Thyroid gland (tissue), 4 donors: Measurements from ENCODE around the gene RANBP10. TPM values are rescaled to one million over a fixed set of nuclear protein-coding genes. Genes with fewer than 3 reads are reported as not detected.

Experiments
- DNase-seq, 2 donors: peaks; one replicate each; pipeline ENCODE4 v3.0.0-alpha.2; 2019
- H3K27ac ChIP-seq, 3 donors: fragments of 200-600 bp; sonication (generic); 1 replicate in 2 of 3; 2 replicates in 1 of 3; pipeline ENCODE4 v1.5.1; 2016 to 2019; ENCODE audit warnings: mild to moderate bottlenecking in 1 of 3, moderate library complexity in 1 of 3
- H3K27me3 ChIP-seq: fragments of 200-600 bp; sonication (generic); one replicate; pipeline ENCODE4 v1.5.1; 2019
- H3K36me3 ChIP-seq, 2 donors: fragments of 200-600 bp; sonication (generic); one replicate each; pipeline ENCODE4 v1.5.1; 2016 to 2019
- H3K4me1 ChIP-seq, 2 donors: fragments of 200-600 bp; sonication (generic); one replicate each; pipeline ENCODE4 v1.5.1; 2017 to 2019
- H3K4me3 ChIP-seq, 3 donors: fragments of 200-600 bp; sonication (generic); replicated peaks in 1 of 3; 1 replicate in 2 of 3; 2 replicates in 1 of 3; pipeline ENCODE4 v1.5.1; 2016; ENCODE audit warnings: mild to moderate bottlenecking in 1 of 3
- H3K9me3 ChIP-seq: fragments of 200-600 bp; sonication (generic); one replicate; pipeline ENCODE4 v1.5.1; 2017
- POLR2A ChIP-seq, 2 donors: fragments of 450-650 bp; IDR thresholded peaks; one replicate each; pipeline ENCODE4 v1.6.1; 2017; ENCODE audit warnings: antibody characterized with exemption in 2 of 2, mild to moderate bottlenecking in 2 of 2, moderate library complexity in 1 of 2
- WGBS, 2 donors: methylation state at CpG; one replicate each; pipeline ENCODE4 v1.1.5; 2017; 5-methylcytosine and 5-hydroxymethylcytosine counted together
- intact Hi-C: fragments of 100-400 bp; cut with DNase I; formaldehyde crosslinking; loops from one replicate; pipeline ENCODE4 v1.15.1; 2023
- total RNA-seq, 4 donors: library from RNA; depleted of rRNA; stranded (reverse); fragments of >200 nt; gene quantifications; one replicate each; pipeline ENCODE4 v1.2.3, GENCODE V29; 2016
- TF ChIP-seq, protein P1 (sequence below), 6 experiments: fragments of 200-600 bp in 3 of 6; fragments of 450-650 bp in 3 of 6; sonication (generic) in 3 of 6; IDR thresholded peaks; one replicate each; pipeline ENCODE4 v1.5.1; 2016 to 2019; ENCODE audit warnings: antibody characterized with exemption in 6 of 6, mild to moderate bottlenecking in 2 of 6, inconsistent platforms in 1 of 6, moderate library complexity in 1 of 6

Gene RANBP10
- total RNA-seq, 4 donors from 2014 or later: 9.2 to 13.0 (median 11.0) TPM

DNA sequence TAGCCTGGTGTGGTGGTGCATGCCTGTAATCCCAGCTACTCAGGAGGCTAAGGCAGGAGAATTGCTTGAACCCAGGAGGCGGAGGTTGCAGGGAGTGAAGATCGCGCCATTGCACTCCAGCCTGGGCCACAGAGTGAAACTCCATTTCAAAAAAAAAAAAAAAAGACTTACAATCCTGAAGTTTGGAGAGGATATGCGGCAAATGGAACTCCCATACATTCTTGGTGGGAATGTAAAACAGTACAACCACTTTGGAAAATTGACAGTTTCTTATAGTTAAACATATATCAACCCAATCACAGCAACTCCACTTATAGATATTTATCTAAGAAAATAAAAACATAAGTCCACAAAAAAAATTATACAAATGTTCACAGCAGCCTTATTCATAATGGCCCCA lies 99.2 kb downstream of the RANBP10 start:
- intact Hi-C loops: no loop called here

DNA sequence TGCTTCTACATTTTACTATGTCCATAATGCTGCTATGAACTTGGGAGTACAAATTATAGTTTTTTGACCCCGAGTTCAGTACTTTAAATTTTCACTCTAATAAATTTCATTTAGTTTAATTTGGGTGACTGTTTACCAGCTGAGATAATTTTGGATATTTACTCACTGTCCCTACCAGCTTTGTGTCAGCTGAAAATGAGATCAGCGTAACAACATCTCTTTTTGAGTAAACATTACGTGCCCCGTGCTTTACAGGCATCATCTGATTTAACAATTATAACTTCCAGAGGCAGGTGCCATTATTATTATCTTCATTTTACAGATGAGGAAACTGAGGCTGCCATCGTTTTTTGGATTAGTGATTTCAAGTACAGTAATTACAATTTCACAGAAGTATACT lies 102.2 kb downstream of the RANBP10 start:
- Histone ChIP-seq H3K36me3 (no peaks in the 10 kb centered on the region), H3K4me3 (no peak overlapping the region), H3K27ac (no peak overlapping the region), H3K4me1 (no peaks in the 10 kb centered on the region), H3K27me3 (no peaks in the 10 kb centered on the region), H3K9me3 (no peaks in the 10 kb centered on the region)
- TF ChIP-seq POLR2A (IDR thresholded peaks at IDR 0.05): no peak
- TF ChIP-seq, protein P1, sequence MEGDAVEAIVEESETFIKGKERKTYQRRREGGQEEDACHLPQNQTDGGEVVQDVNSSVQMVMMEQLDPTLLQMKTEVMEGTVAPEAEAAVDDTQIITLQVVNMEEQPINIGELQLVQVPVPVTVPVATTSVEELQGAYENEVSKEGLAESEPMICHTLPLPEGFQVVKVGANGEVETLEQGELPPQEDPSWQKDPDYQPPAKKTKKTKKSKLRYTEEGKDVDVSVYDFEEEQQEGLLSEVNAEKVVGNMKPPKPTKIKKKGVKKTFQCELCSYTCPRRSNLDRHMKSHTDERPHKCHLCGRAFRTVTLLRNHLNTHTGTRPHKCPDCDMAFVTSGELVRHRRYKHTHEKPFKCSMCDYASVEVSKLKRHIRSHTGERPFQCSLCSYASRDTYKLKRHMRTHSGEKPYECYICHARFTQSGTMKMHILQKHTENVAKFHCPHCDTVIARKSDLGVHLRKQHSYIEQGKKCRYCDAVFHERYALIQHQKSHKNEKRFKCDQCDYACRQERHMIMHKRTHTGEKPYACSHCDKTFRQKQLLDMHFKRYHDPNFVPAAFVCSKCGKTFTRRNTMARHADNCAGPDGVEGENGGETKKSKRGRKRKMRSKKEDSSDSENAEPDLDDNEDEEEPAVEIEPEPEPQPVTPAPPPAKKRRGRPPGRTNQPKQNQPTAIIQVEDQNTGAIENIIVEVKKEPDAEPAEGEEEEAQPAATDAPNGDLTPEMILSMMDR (IDR thresholded peaks at IDR 0.05): no peak
- no peak for DNase-seq
- intact Hi-C loops: no loop called here
- 94 to 96% methylated on average over 5 of the region's 5 CpGs for WGBS, 2 donors

More for the DNA sequence above, 99.2 kb downstream of the RANBP10 start:
- Histone ChIP-seq H3K27ac (no peak overlapping the region), H3K4me3 (no peak overlapping the region), H3K9me3 (no peaks in the 10 kb centered on the region), H3K36me3 (no peaks in the 10 kb centered on the region), H3K27me3 (no peaks in the 10 kb centered on the region), H3K4me1 (no peaks in the 10 kb centered on the region)
- WGBS, 2 donors: 98 to 100% methylated on average over 4 of the region's 4 CpGs
- no peak for DNase-seq
- TF ChIP-seq, protein P1 (IDR thresholded peaks at IDR 0.05): no peak
- no peak for TF ChIP-seq POLR2A (IDR thresholded peaks at IDR 0.05)

DNA sequence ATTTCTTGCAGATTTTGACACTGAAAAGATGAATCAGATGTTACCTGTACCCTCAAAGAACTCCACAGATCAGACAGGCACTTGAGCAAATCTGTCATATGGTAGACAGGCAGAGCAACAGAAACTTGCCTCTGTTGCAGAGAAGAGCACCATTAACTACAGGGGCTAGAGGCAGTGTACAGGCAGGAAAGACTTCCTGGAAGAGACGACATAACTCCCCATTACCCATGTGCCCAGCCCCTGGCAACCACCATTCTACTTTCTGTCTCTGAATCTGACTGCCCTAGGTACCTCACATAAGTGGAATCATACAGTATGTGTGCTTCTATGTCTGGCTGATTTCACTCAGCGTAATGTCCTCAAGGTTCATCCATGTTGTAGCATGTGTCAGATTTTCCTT lies 102.7 kb downstream of the RANBP10 start:
- Histone ChIP-seq H3K27me3 (no peaks in the 10 kb centered on the region), H3K27ac (no peak overlapping the region), H3K9me3 (no peaks in the 10 kb centered on the region), H3K36me3 (no peaks in the 10 kb centered on the region), H3K4me1 (no peaks in the 10 kb centered on the region), H3K4me3 (no peak overlapping the region)
- intact Hi-C loops: no loop called here
- TF ChIP-seq POLR2A (IDR thresholded peaks at IDR 0.05): no peak
- TF ChIP-seq, protein P1 (IDR thresholded peaks at IDR 0.05): no peak
- WGBS, 2 donors: 86 to 93% methylated on average over 2 of the region's 2 CpGs
- no peak for DNase-seq

DNA sequence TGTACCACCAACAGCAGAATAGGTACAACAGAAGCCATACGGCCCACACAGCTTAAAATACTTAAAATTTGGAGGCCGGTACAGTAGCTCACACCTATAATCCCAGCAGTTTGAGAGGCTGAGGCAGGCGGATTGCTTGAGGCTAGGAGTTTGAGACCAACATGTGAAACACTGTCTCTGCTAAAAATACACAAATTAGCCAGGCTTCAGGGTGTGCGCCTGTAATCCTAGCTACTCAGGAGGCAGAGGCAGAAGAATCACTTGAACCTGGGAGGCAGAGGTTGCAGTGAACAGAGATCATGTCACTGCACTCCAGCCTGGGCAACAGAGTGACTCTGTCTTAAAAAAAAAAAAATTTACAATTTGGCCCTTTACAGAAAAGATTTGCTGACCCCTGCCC lies 104.2 kb downstream of the RANBP10 start:
- Histone ChIP-seq H3K36me3 (no peaks in the 10 kb centered on the region), H3K4me3 (no peak overlapping the region), H3K27ac (no peak overlapping the region), H3K4me1 (no peaks in the 10 kb centered on the region), H3K27me3 (no peaks in the 10 kb centered on the region), H3K9me3 (no peaks in the 10 kb centered on the region)
- 94 to 97% methylated on average over 4 of the region's 4 CpGs for WGBS, 2 donors
- intact Hi-C loops: no loop called here
- DNase-seq: no peak
- TF ChIP-seq POLR2A (IDR thresholded peaks at IDR 0.05): no peak
- TF ChIP-seq, protein P1 (IDR thresholded peaks at IDR 0.05): no peak

DNA sequence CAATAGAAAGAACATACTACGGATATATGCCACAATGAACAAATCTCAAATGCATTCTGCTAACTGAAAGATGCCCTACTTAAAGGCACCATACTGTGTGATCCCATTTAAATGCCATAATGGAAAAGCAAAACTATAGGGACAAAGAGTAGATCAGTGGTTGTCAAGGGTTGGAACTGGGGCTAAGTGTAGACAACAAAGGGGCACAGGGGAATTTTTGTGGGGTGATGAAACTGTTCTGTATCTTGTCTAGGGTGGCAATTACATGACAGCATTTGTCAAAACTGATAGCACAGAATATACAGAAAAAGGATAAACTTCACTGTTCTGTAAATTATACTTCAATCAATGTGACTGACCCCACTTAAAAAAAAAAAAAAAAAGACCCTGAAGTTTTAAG lies 104.9 kb downstream of the RANBP10 start:
- intact Hi-C loops: no loop called here
- WGBS, 2 donors: 90 to 97% methylated on average over 1 of the region's 1 CpG
- no peaks in the 10 kb centered on the region for H3K36me3 ChIP-seq
- H3K9me3 ChIP-seq: no peaks in the 10 kb centered on the region
- TF ChIP-seq POLR2A (IDR thresholded peaks at IDR 0.05): no peak
- TF ChIP-seq, protein P1 (IDR thresholded peaks at IDR 0.05): no peak
- H3K4me1 ChIP-seq: no peaks in the 10 kb centered on the region
- H3K27ac ChIP-seq: no peak overlapping the region
- H3K27me3 ChIP-seq: no peaks in the 10 kb centered on the region
- DNase-seq: no peak
- H3K4me3 ChIP-seq: no peak overlapping the region
